ENCODE data around the gene RANBP3.

Gene RANBP3

DNA sequence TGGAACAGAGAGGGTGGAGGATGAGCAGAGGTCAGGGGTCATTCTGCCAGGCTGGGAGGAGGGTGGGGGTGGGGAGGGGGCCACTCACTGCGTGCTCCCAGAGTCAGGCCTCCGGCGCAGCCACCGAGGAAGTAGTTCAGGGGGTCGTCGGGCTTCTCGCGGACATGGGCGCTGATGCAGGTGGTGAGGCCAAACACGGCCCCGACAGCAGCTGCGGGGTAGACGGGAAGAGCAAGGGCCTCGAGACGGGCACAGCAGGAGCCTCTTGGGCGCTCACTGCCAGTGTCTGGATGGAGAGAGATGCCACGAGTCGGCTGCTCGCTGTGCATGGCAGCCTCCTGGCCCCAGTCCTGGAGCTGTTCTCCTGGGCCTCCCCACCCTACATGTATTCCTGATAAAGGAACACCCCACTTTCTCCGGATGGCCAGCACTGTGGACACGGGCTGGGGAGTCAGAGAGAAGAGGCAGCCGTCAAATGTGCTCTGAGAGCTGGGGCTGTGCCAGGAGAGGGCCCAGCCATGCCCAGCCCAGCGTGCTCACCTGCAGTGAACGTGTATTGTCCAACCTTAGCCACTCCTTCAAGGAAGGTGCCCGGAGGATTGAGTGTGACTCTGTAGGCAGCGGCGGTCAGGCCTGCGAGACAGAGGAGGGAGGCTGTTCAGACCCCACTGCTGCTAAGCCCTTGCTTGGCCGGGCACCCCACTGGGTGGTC is 81.4 kb downstream of the RANBP3 start:
- DNase-seq (ENCODE audit: extremely low read depth, insufficient read length): no peak
- H3K4me3 ChIP-seq (replicated peaks; ENCODE audit: low read depth, low read length): no peak overlapping the region
- TF ChIP-seq, protein P1, sequence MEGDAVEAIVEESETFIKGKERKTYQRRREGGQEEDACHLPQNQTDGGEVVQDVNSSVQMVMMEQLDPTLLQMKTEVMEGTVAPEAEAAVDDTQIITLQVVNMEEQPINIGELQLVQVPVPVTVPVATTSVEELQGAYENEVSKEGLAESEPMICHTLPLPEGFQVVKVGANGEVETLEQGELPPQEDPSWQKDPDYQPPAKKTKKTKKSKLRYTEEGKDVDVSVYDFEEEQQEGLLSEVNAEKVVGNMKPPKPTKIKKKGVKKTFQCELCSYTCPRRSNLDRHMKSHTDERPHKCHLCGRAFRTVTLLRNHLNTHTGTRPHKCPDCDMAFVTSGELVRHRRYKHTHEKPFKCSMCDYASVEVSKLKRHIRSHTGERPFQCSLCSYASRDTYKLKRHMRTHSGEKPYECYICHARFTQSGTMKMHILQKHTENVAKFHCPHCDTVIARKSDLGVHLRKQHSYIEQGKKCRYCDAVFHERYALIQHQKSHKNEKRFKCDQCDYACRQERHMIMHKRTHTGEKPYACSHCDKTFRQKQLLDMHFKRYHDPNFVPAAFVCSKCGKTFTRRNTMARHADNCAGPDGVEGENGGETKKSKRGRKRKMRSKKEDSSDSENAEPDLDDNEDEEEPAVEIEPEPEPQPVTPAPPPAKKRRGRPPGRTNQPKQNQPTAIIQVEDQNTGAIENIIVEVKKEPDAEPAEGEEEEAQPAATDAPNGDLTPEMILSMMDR (IDR thresholded peaks at IDR 0.05; ENCODE audit: insufficient read depth, low read length, poor library complexity, severe bottlenecking): no peak
- H3K36me3 ChIP-seq (ENCODE audit: control insufficient read depth, insufficient read depth, low read length): peaks cover 13% of the 10 kb centered on the region
- H3K27me3 ChIP-seq (replicated peaks; ENCODE audit: control insufficient read depth, insufficient read depth, low read length): no peaks in the 10 kb centered on the region

DNA sequence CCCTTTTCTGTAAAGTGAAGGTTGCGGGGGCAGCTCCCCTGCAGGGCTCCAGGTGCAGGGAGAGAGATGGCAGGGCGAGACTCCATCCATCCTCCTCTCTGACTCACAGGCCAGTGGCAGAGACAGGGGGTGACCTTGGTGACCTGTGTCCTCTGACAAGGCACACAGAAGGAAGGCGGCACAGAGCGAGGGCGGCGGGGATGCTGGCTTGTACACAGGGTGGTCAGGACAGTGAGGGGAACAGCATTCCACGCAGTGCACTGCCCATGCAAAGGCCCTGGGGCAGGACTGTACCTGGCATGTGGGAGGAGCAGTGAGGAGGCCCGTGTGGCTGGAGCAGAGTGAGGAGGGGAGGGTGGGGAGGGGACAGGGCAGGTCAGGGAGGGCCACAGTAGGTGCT is 82.0 kb downstream of the RANBP3 start:
- TF ChIP-seq, protein P1 (IDR thresholded peaks at IDR 0.05; ENCODE audit: insufficient read depth, low read length, poor library complexity, severe bottlenecking): no peak
- Histone ChIP-seq H3K36me3 (ENCODE audit: control insufficient read depth, insufficient read depth, low read length) (peaks cover 10% of the 10 kb centered on the region), H3K4me3 (replicated peaks; ENCODE audit: low read depth, low read length) (no peak overlapping the region), H3K27me3 (replicated peaks; ENCODE audit: control insufficient read depth, insufficient read depth, low read length) (no peaks in the 10 kb centered on the region)
- no peak for DNase-seq (ENCODE audit: extremely low read depth, insufficient read length)

DNA sequence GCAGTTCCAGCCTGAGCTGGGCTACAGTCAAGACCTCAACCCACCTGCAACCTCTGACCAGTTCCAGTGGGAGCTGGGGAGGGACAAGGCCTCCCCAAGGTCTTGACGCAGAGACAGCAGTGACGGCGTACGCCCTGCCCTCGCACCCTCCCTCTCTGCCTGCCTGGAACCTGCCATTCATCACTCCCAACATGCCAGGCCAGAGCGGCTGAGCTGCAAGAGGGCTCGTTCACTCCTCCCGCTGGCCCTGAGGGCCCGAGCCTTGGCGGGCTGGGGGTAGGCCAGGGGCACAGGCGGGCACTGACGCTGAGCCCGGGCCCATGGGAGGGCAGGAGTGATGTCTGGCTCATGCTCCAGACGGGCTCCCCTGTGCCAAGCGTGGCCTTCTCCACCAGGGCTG is 82.5 kb downstream of the RANBP3 start:
- H3K36me3 ChIP-seq (ENCODE audit: control insufficient read depth, insufficient read depth, low read length): peaks cover 9% of the 10 kb centered on the region
- H3K27me3 ChIP-seq (replicated peaks; ENCODE audit: control insufficient read depth, insufficient read depth, low read length): no peaks in the 10 kb centered on the region
- DNase-seq (ENCODE audit: extremely low read depth, insufficient read length): no peak
- TF ChIP-seq, protein P1 (IDR thresholded peaks at IDR 0.05; ENCODE audit: insufficient read depth, low read length, poor library complexity, severe bottlenecking): no peak
- H3K4me3 ChIP-seq (replicated peaks; ENCODE audit: low read depth, low read length): no peak overlapping the region

DNA sequence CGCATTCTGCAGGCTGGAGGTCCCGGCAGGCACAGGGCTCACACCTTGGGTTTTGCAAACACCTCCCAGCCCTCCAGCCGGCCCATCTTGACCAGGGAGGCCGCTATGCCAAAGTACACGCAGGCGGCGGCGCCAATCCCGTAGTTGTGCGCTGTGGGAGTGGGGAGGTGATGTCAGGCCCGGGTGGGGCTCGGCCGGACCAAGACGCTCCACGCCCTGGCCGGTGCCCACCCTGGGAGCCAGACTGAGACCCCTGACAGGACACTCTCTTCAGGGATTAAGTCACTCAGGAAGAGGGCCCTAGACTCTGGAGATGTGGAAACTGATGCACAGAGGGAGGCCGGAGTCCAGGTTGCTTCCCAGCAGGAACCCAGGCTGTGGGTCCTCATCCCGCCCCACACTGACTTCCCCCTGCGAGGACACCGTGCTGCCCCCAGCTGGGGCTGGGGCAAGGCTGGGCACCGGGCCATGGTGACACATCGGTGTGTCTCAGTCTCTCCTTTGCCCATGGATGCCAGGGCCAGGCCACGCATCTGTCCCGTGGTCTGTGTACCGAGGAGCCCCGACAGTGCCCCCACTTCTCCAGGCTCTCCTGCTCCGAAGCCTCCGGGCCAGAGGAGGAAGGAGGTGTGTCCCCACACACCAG is 83.1 kb downstream of the RANBP3 start:
- no peak overlapping the region for H3K4me3 ChIP-seq (replicated peaks; ENCODE audit: low read depth, low read length)
- peaks cover 8% of the 10 kb centered on the region for H3K36me3 ChIP-seq (ENCODE audit: control insufficient read depth, insufficient read depth, low read length)
- H3K27me3 ChIP-seq (replicated peaks; ENCODE audit: control insufficient read depth, insufficient read depth, low read length): no peaks in the 10 kb centered on the region
- TF ChIP-seq, protein P1 (IDR thresholded peaks at IDR 0.05; ENCODE audit: insufficient read depth, low read length, poor library complexity, severe bottlenecking): no peak
- no peak for DNase-seq (ENCODE audit: extremely low read depth, insufficient read length)

DNA sequence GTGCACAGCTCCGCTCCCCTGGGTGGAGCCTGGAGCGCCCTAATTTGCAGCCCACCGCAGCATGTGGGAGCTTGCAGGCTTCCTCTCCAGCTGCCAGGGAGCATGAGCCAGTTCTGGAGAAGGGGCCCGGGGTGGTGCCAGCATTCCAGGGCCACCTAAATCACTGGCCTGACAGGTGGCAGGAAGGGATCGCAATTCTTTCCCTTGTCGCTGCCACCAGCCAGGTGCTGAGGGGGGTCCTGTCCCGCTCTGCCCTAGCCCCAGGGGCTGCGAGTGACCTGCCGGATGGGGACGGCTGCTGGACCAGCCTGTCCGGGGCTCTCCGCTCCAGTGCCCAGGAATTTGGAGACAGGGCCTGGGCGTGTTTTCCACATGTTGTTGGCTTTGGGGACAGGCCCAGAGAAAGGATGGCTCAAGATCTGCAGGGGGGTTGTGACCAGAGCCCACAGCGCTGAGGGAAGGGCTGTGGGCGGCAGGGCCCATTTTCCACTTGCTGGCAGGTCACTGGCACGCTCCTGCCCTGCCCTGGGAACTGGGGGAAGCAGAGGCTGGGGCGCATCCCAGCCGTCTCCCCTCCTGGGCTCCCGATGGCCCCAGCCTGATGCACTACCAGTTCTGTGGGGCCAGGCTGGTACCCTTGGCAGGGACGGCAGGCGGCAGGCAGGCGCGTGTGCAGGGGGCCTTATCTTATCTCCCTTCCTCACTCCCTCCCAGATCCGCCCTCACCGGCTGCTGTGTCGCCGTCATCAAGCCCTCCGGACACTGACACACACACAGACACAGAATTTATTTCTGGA is 83.8 kb downstream of the RANBP3 start:
- TF ChIP-seq, protein P1 (IDR thresholded peaks at IDR 0.05; ENCODE audit: insufficient read depth, low read length, poor library complexity, severe bottlenecking): no peak
- DNase-seq (ENCODE audit: extremely low read depth, insufficient read length): no peak
- Histone ChIP-seq H3K27me3 (replicated peaks; ENCODE audit: control insufficient read depth, insufficient read depth, low read length) (no peaks in the 10 kb centered on the region), H3K36me3 (ENCODE audit: control insufficient read depth, insufficient read depth, low read length) (peaks cover 6% of the 10 kb centered on the region), H3K4me3 (replicated peaks; ENCODE audit: low read depth, low read length) (no peak overlapping the region)
